ENCODE measurements around the gene CCDC85B. TPM values are rescaled to one million over a fixed set of nuclear protein-coding genes. Genes with fewer than 3 reads are reported as not detected.

The CCDC85B gene
- total RNA-seq, 1 experiment from 2014 or later = 55.3 TPM

- no peak for TF ChIP-seq E2F4 (CRISPR knock-in tag; IDR thresholded peaks at IDR 0.05; ENCODE audit: borderline replicate concordance, low read depth)
- 0 out of 2 replicates have a peak, but pooled peaks have one; percentile 29 for TF ChIP-seq JUN (CRISPR knock-in tag; IDR thresholded peaks at IDR 0.05)
- no peak for TF ChIP-seq RORB (CRISPR knock-in tag; IDR thresholded peaks at IDR 0.05)
- peak; percentile 59; the same call in 1 of the 2 replicates for TF ChIP-seq SMAD4 (CRISPR knock-in tag; IDR thresholded peaks at IDR 0.05)
- no peak for TF ChIP-seq JAZF1 (CRISPR knock-in tag; IDR thresholded peaks at IDR 0.05)
- 0 out of 2 replicates have a peak, but pooled peaks have one; percentile 19 for TF ChIP-seq EMX1 (CRISPR knock-in tag; IDR thresholded peaks at IDR 0.05)
- TF ChIP-seq ZNF138 (CRISPR knock-in tag; conservative IDR thresholded peaks at IDR 0.05) = no peak
- TF ChIP-seq NFE2L1 (CRISPR knock-in tag; IDR thresholded peaks at IDR 0.05) = no peak
- 0 out of 2 replicates have a peak, but pooled peaks have one; percentile 17 for TF ChIP-seq CBFB (CRISPR knock-in tag; IDR thresholded peaks at IDR 0.05; ENCODE audit: low read depth)
- no peak for TF ChIP-seq ZNF121 (CRISPR knock-in tag; IDR thresholded peaks at IDR 0.05)
- 0 out of 2 replicates have a peak, but pooled peaks have one; percentile 69 for TF ChIP-seq NR3C1 (CRISPR knock-in tag; conservative IDR thresholded peaks at IDR 0.05; ENCODE audit: low read depth)
Observed at GRCh38 chr11:65857500-65857852, 33.0 kb upstream of the CCDC85B start (continued).

DNA sequence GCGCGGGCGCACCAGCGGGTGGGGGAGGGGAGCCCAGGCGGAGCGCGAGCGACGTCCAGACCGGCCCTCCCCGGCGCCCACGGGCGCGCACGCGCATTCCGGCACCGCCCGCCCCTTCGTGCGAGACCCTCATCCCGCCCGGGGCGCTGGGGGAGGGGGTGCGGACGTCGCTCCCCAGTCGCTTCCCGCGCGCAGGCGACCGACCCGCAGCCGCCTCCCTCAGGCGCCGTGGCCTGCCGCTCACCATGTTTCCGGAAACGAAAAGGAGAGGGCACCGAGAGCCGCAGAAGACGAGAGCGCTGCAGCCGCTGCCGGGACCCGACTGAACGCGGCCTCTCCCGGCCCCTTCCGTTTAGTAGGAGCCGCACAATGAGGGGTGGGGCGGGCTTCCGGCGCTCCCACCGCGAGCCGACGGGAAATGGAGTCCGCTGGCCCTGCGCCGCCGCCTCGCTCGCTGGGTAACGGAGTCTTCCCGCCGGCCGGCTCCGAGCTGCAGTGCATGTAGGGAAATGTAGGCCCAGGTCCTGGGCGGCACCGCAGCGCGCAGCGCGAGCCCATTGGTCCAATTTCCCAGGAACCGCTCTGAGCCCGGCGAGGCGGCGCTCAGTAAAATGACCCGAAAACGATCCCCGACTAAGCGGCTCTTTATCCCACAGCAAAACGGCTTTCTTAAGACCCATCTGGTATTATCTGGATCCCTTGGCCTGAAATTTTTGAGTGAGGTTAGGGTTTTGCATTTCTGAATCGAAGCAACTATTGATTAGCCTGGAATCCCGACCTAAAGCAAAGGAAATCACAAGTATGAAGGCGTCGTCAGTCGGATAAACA is 32.4 kb upstream of the CCDC85B start, which contains the start of gene CFL1:
CFL1 (minus strand) TSS at position 328 of the 828 bp plus-strand sequence; CDS start at position 247, 81 bp downstream.
- ChIA-PET CTCF (interaction anchor here (1.0 to 16.6 kb wide), 18 partner anchors 7 to 442 kb away, joined by 3 to 539 read pairs (median 12); partner anchors contain the start of genes AP5B1, BANF1, CCDC85B and EFEMP2), POLR2A (interaction anchor here (0.7 to 4.2 kb wide), 12 partner anchors 11 to 359 kb away, joined by 3 to 90 read pairs (median 4); partner anchors contain the start of genes CCDC85B, CST6, EFEMP2 and FIBP)
- peak within 1 kb of the TSS; percentile 100 for H3K27ac Mint-ChIP-seq
- no peaks in the 10 kb centered on the region for H3K27me3 Mint-ChIP-seq (ENCODE audit: low read depth)
- H3K4me1 Mint-ChIP-seq = peaks cover 24% of the 10 kb centered on the region
- H3K36me3 Mint-ChIP-seq = peaks cover 43% of the 10 kb centered on the region
- ATAC-seq (peak; percentile 62), DNase-seq (ENCODE audit: low spot score) (peak; percentile 98)
- no peaks in the 10 kb centered on the region for H3K9me3 Mint-ChIP-seq
- peak within 1 kb of the TSS; percentile 91 for H3K4me3 Mint-ChIP-seq
- TF ChIP-seq, protein P1, sequence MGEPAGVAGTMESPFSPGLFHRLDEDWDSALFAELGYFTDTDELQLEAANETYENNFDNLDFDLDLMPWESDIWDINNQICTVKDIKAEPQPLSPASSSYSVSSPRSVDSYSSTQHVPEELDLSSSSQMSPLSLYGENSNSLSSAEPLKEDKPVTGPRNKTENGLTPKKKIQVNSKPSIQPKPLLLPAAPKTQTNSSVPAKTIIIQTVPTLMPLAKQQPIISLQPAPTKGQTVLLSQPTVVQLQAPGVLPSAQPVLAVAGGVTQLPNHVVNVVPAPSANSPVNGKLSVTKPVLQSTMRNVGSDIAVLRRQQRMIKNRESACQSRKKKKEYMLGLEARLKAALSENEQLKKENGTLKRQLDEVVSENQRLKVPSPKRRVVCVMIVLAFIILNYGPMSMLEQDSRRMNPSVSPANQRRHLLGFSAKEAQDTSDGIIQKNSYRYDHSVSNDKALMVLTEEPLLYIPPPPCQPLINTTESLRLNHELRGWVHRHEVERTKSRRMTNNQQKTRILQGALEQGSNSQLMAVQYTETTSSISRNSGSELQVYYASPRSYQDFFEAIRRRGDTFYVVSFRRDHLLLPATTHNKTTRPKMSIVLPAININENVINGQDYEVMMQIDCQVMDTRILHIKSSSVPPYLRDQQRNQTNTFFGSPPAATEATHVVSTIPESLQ (CRISPR knock-in tag; IDR thresholded peaks at IDR 0.05) = no peak
- no peak for TF ChIP-seq ZNF396 (CRISPR knock-in tag; IDR thresholded peaks at IDR 0.05; ENCODE audit: borderline replicate concordance)
- TF ChIP-seq FOXP4 (CRISPR knock-in tag; IDR thresholded peaks at IDR 0.05) = peak; percentile 84
- peak; percentile 37; the same call in 1 of the 2 replicates for TF ChIP-seq TEAD1 (CRISPR knock-in tag; IDR thresholded peaks at IDR 0.05)
- no peak for TF ChIP-seq ESRRA (CRISPR knock-in tag; IDR thresholded peaks at IDR 0.05; ENCODE audit: borderline replicate concordance)
- no peak for TF ChIP-seq ZSCAN18 (CRISPR knock-in tag; IDR thresholded peaks at IDR 0.05)
- TF ChIP-seq FOXP1 (CRISPR knock-in tag; IDR thresholded peaks at IDR 0.05; ENCODE audit: borderline replicate concordance) = peak; percentile 32; the same call in 1 of the 2 replicates
- TF ChIP-seq CBFB (CRISPR knock-in tag; IDR thresholded peaks at IDR 0.05; ENCODE audit: low read depth) = 0 out of 2 replicates have a peak, but pooled peaks have one; percentile 13
- no peak for TF ChIP-seq RELA (CRISPR knock-in tag; IDR thresholded peaks at IDR 0.05; ENCODE audit: borderline replicate concordance)
- TF ChIP-seq MYBL2 (CRISPR knock-in tag; IDR thresholded peaks at IDR 0.05) = peak; percentile 79
- TF ChIP-seq, protein P2, sequence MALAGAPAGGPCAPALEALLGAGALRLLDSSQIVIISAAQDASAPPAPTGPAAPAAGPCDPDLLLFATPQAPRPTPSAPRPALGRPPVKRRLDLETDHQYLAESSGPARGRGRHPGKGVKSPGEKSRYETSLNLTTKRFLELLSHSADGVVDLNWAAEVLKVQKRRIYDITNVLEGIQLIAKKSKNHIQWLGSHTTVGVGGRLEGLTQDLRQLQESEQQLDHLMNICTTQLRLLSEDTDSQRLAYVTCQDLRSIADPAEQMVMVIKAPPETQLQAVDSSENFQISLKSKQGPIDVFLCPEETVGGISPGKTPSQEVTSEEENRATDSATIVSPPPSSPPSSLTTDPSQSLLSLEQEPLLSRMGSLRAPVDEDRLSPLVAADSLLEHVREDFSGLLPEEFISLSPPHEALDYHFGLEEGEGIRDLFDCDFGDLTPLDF (CRISPR knock-in tag; IDR thresholded peaks at IDR 0.05) = no peak
- TF ChIP-seq ZNF263 (CRISPR knock-in tag; IDR thresholded peaks at IDR 0.05; ENCODE audit: low read depth) = no peak
- TF ChIP-seq IRF1 (CRISPR knock-in tag; IDR thresholded peaks at IDR 0.05) = 0 out of 2 replicates have a peak, but pooled peaks have one; percentile 54
- TF ChIP-seq ZNF219 (CRISPR knock-in tag; IDR thresholded peaks at IDR 0.05; ENCODE audit: borderline replicate concordance) = peak; percentile 76; the same call in 1 of the 2 replicates
- TF ChIP-seq SMAD3 (CRISPR knock-in tag; IDR thresholded peaks at IDR 0.05; ENCODE audit: borderline replicate concordance) = no peak; the same call in 1 of the 2 replicates
